HG03097 (cell line): ENCODE data around the gene FAM151B.

Experiments used
- ATAC-seq: cut with Tn5 transposase; IDR thresholded peaks from one replicate; pipeline ENCODE4 v1.9.1; 2021; ENCODE audit not compliant: unreplicated experiment, low FRiP score

FAM151B gene

GRCh38 chr5:80502800-80503199, 14.9 kb downstream of the FAM151B start:
- no peak for ATAC-seq

GRCh38 chr5:80503641-80504040, 15.7 kb downstream of the FAM151B start:
- ATAC-seq = no peak

- no peak for ATAC-seq
Measured at GRCh38 chr5:80504833-80505232, 16.9 kb downstream of the FAM151B start.

- no peak for ATAC-seq
Measured at GRCh38 chr5:80507663-80508062, 19.8 kb downstream of the FAM151B start.

- ATAC-seq = no peak
Measured at GRCh38 chr5:80508844-80509243, 20.9 kb downstream of the FAM151B start.

- ATAC-seq = no peak
Measured at GRCh38 chr5:80509362-80509761, 21.5 kb downstream of the FAM151B start.

- ATAC-seq = no peak
Measured at GRCh38 chr5:80516826-80517225, 28.9 kb downstream of the FAM151B start.

- no peak for ATAC-seq
Measured at GRCh38 chr5:80540691-80541090, 52.8 kb downstream of the FAM151B start.

- ATAC-seq = no peak
Measured at GRCh38 chr5:80541392-80541791, 53.5 kb downstream of the FAM151B start.

GRCh38 chr5:80554646-80555045, 66.7 kb downstream of the FAM151B start:
- ATAC-seq = no peak

- ATAC-seq = no peak
Measured at GRCh38 chr5:80555099-80555498, 67.2 kb downstream of the FAM151B start.

GRCh38 chr5:80559244-80559643, 71.3 kb downstream of the FAM151B start:
- ATAC-seq = no peak

GRCh38 chr5:80565330-80565729, 77.4 kb downstream of the FAM151B start:
- no peak for ATAC-seq

GRCh38 chr5:80566711-80567259, 78.9 kb downstream of the FAM151B start:
- ATAC-seq = no peak

- ATAC-seq = no peak
Measured at GRCh38 chr5:80568251-80568650, 80.4 kb downstream of the FAM151B start.

GRCh38 chr5:80569086-80569960, 81.4 kb downstream of the FAM151B start:
- ATAC-seq = no peak

- ATAC-seq = no peak
Measured at GRCh38 chr5:80569961-80570786, 82.3 kb downstream of the FAM151B start, which contains the start of gene ANKRD34B. ANKRD34B (minus strand) TSS chr5:80570280; CDS start chr5:80560019, 10,261 bp downstream.

- no peak for ATAC-seq
Measured at GRCh38 chr5:80573062-80573461, 85.2 kb downstream of the FAM151B start.

GRCh38 chr5:80576383-80576782, 88.5 kb downstream of the FAM151B start:
- ATAC-seq = no peak

- ATAC-seq = no peak
Measured at GRCh38 chr5:80577707-80578106, 89.8 kb downstream of the FAM151B start.

- no peak for ATAC-seq
Measured at GRCh38 chr5:80579050-80579449, 91.2 kb downstream of the FAM151B start.
